ENCODE measurements around the gene NLK. TPM values are rescaled to one million over a fixed set of nuclear protein-coding genes. Genes with fewer than 3 reads are reported as not detected.

Gene NLK
- total RNA-seq, 1 donor from 2014 or later = 30.6 TPM

GRCh38 chr17:28191018-28191417, 148.5 kb downstream of the NLK start:
- H3K9me3 ChIP-seq (ENCODE audit: insufficient read depth, low read depth, low read length) = no peaks in the 10 kb centered on the region
- H3K79me2 ChIP-seq (ENCODE audit: insufficient read depth, low read length) = no peaks in the 10 kb centered on the region
- no peaks in the 10 kb centered on the region for H3K4me1 ChIP-seq (ENCODE audit: insufficient read depth, low read length)
- H3K4me2 ChIP-seq (ENCODE audit: low read length) = no peak overlapping the region
- Mint-ChIP-seq H3K9me3 (ENCODE audit: unreplicated experiment) (peaks cover 4% of the 10 kb centered on the region), H3K27me3 (ENCODE audit: low read depth, unreplicated experiment) (no peaks in the 10 kb centered on the region), H3K36me3 (ENCODE audit: low read depth, unreplicated experiment) (peaks cover 11% of the 10 kb centered on the region), H3K4me3 (ENCODE audit: unreplicated experiment) (no peak overlapping the region), H3K27ac (ENCODE audit: unreplicated experiment) (no peak overlapping the region), H3K4me1 (ENCODE audit: low read depth, unreplicated experiment) (no peaks in the 10 kb centered on the region)
- no peak overlapping the region for H3K4me3 ChIP-seq (ENCODE audit: insufficient read depth, low read depth, low read length)
- no peaks in the 10 kb centered on the region for H3K27me3 ChIP-seq (ENCODE audit: insufficient read depth, low read length)
- no peak overlapping the region for H2AFZ ChIP-seq (ENCODE audit: low read depth, low read length)
- H3K27ac ChIP-seq (ENCODE audit: low read depth, low read length) = no peak overlapping the region
- H4K20me1 ChIP-seq (ENCODE audit: insufficient read depth, low read length) = peaks cover 10% of the 10 kb centered on the region
- no peak for FAIRE-seq
- no peak for DNase-seq (ENCODE audit: low read depth)
- TF ChIP-seq, protein P1, sequence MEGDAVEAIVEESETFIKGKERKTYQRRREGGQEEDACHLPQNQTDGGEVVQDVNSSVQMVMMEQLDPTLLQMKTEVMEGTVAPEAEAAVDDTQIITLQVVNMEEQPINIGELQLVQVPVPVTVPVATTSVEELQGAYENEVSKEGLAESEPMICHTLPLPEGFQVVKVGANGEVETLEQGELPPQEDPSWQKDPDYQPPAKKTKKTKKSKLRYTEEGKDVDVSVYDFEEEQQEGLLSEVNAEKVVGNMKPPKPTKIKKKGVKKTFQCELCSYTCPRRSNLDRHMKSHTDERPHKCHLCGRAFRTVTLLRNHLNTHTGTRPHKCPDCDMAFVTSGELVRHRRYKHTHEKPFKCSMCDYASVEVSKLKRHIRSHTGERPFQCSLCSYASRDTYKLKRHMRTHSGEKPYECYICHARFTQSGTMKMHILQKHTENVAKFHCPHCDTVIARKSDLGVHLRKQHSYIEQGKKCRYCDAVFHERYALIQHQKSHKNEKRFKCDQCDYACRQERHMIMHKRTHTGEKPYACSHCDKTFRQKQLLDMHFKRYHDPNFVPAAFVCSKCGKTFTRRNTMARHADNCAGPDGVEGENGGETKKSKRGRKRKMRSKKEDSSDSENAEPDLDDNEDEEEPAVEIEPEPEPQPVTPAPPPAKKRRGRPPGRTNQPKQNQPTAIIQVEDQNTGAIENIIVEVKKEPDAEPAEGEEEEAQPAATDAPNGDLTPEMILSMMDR (IDR thresholded peaks at IDR 0.05; ENCODE audit: insufficient read depth, low read depth, low read length) = no peak
- no peak for TF ChIP-seq EZH2 (IDR thresholded peaks at IDR 0.05; ENCODE audit: insufficient read depth, low read length)
- H3K9ac ChIP-seq (ENCODE audit: low read length) = no peak overlapping the region
- peaks cover 21% of the 10 kb centered on the region for H3K36me3 ChIP-seq (ENCODE audit: insufficient read depth, low read length)

GRCh38 chr17:28193241-28193640, 150.8 kb downstream of the NLK start:
- Mint-ChIP-seq H3K9me3 (ENCODE audit: unreplicated experiment) (no peaks in the 10 kb centered on the region), H3K4me3 (ENCODE audit: unreplicated experiment) (no peak overlapping the region), H3K27me3 (ENCODE audit: low read depth, unreplicated experiment) (no peaks in the 10 kb centered on the region), H3K4me1 (ENCODE audit: low read depth, unreplicated experiment) (no peaks in the 10 kb centered on the region), H3K36me3 (ENCODE audit: low read depth, unreplicated experiment) (peaks cover 2% of the 10 kb centered on the region), H3K27ac (ENCODE audit: unreplicated experiment) (no peak overlapping the region)
- H3K4me3 ChIP-seq (ENCODE audit: insufficient read depth, low read depth, low read length) = no peak overlapping the region
- no peak overlapping the region for H3K9ac ChIP-seq (ENCODE audit: low read length)
- no peak for DNase-seq (ENCODE audit: low read depth)
- no peak for FAIRE-seq
- H3K79me2 ChIP-seq (ENCODE audit: insufficient read depth, low read length) = no peaks in the 10 kb centered on the region
- no peaks in the 10 kb centered on the region for H3K4me1 ChIP-seq (ENCODE audit: insufficient read depth, low read length)
- H2AFZ ChIP-seq (ENCODE audit: low read depth, low read length) = no peak overlapping the region
- no peaks in the 10 kb centered on the region for H3K27me3 ChIP-seq (ENCODE audit: insufficient read depth, low read length)
- no peak overlapping the region for H3K4me2 ChIP-seq (ENCODE audit: low read length)
- H3K27ac ChIP-seq (ENCODE audit: low read depth, low read length) = no peak overlapping the region
- TF ChIP-seq, protein P1 (IDR thresholded peaks at IDR 0.05; ENCODE audit: insufficient read depth, low read depth, low read length) = no peak
- no peak for TF ChIP-seq EZH2 (IDR thresholded peaks at IDR 0.05; ENCODE audit: insufficient read depth, low read length)
- H3K36me3 ChIP-seq (ENCODE audit: insufficient read depth, low read length) = peaks cover 22% of the 10 kb centered on the region
- no peaks in the 10 kb centered on the region for H3K9me3 ChIP-seq (ENCODE audit: insufficient read depth, low read depth, low read length)
- H4K20me1 ChIP-seq (ENCODE audit: insufficient read depth, low read length) = peaks cover 10% of the 10 kb centered on the region

GRCh38 chr17:28194382-28194781, 151.9 kb downstream of the NLK start:
- Mint-ChIP-seq H3K36me3 (ENCODE audit: low read depth, unreplicated experiment) (peaks cover 4% of the 10 kb centered on the region), H3K4me1 (ENCODE audit: low read depth, unreplicated experiment) (no peaks in the 10 kb centered on the region), H3K27ac (ENCODE audit: unreplicated experiment) (no peak overlapping the region), H3K9me3 (ENCODE audit: unreplicated experiment) (no peaks in the 10 kb centered on the region), H3K27me3 (ENCODE audit: low read depth, unreplicated experiment) (no peaks in the 10 kb centered on the region), H3K4me3 (ENCODE audit: unreplicated experiment) (no peak overlapping the region)
- Histone ChIP-seq H3K4me3 (ENCODE audit: insufficient read depth, low read depth, low read length) (no peak overlapping the region), H3K27me3 (ENCODE audit: insufficient read depth, low read length) (no peaks in the 10 kb centered on the region), H3K9ac (ENCODE audit: low read length) (no peak overlapping the region), H3K9me3 (ENCODE audit: insufficient read depth, low read depth, low read length) (no peaks in the 10 kb centered on the region), H3K79me2 (ENCODE audit: insufficient read depth, low read length) (no peaks in the 10 kb centered on the region), H3K27ac (ENCODE audit: low read depth, low read length) (no peak overlapping the region), H3K36me3 (ENCODE audit: insufficient read depth, low read length) (peaks cover 19% of the 10 kb centered on the region), H2AFZ (ENCODE audit: low read depth, low read length) (no peak overlapping the region), H4K20me1 (ENCODE audit: insufficient read depth, low read length) (peaks cover 5% of the 10 kb centered on the region), H3K4me2 (ENCODE audit: low read length) (no peak overlapping the region), H3K4me1 (ENCODE audit: insufficient read depth, low read length) (no peaks in the 10 kb centered on the region)
- DNase-seq (ENCODE audit: low read depth) = no peak
- TF ChIP-seq EZH2 (IDR thresholded peaks at IDR 0.05; ENCODE audit: insufficient read depth, low read length) = no peak
- FAIRE-seq = no peak

Measured in astrocyte (in vitro differentiated cells and primary cell).